Left renal pelvis (tissue), 4 donors: ENCODE results near the gene AFF3. TPM values are rescaled to one million over a fixed set of nuclear protein-coding genes. Genes with fewer than 3 reads are reported as not detected.

Experiments used
- DNase-seq, 4 donors: peaks; one replicate each; pipeline ENCODE4 v3.0.0-alpha.2; 2013; ENCODE audit warnings: low read depth in 4 of 4, low spot score in 3 of 4
- polyA plus RNA-seq, 4 donors: library from polyadenylated mRNA; unstranded; fragments of 120-200 nt; gene quantifications; one replicate each; pipeline ENCODE4 v1.2.1, GENCODE V29; 2013; ENCODE audit not compliant: insufficient read length in 4 of 4

AFF3 gene
- polyA plus RNA-seq, 4 donors = 19.5 to 72.9 (median 24.7) TPM

- no peak for DNase-seq
These were observed 485.4 kb downstream of the AFF3 start for GRCh38 chr2:99656994-99657393.

- DNase-seq = no peak
These were observed 489.0 kb downstream of the AFF3 start for GRCh38 chr2:99653433-99653832.

GRCh38 chr2:99652862-99653261, 489.5 kb downstream of the AFF3 start:
- no peak for DNase-seq

GRCh38 chr2:99651930-99652670, 490.3 kb downstream of the AFF3 start:
- DNase-seq = no peak

GRCh38 chr2:99648906-99649789, 493.2 kb downstream of the AFF3 start:
- DNase-seq = no peak

- no peak for DNase-seq
These were observed 494.1 kb downstream of the AFF3 start for GRCh38 chr2:99648178-99648844.

GRCh38 chr2:99645960-99646359, 496.4 kb downstream of the AFF3 start:
- no peak for DNase-seq

GRCh38 chr2:99644419-99644787, 498.0 kb downstream of the AFF3 start:
- DNase-seq = no peak

- DNase-seq = no peak
These were observed 498.5 kb downstream of the AFF3 start for GRCh38 chr2:99643787-99644418.

- DNase-seq = no peak
These were observed 500.4 kb downstream of the AFF3 start for GRCh38 chr2:99641999-99642398.

- DNase-seq = no peak
These were observed 501.7 kb downstream of the AFF3 start for GRCh38 chr2:99640635-99641151.

- DNase-seq = no peak
These were observed 503.6 kb downstream of the AFF3 start for GRCh38 chr2:99638791-99639190.

- DNase-seq = no peak
These were observed 505.2 kb downstream of the AFF3 start for GRCh38 chr2:99637159-99637697.

- DNase-seq = peak in 2 of 4 donors; percentile 59 to 75
These were observed 506.0 kb downstream of the AFF3 start for GRCh38 chr2:99636144-99637034.

- DNase-seq = no peak
These were observed 506.7 kb downstream of the AFF3 start for GRCh38 chr2:99635710-99636109.

GRCh38 chr2:99634234-99634633, 508.2 kb downstream of the AFF3 start:
- DNase-seq = no peak

- DNase-seq = no peak
These were observed 510.7 kb downstream of the AFF3 start for GRCh38 chr2:99631700-99632099.

GRCh38 chr2:99629320-99629719, 513.1 kb downstream of the AFF3 start:
- DNase-seq = no peak

- DNase-seq = no peak
These were observed 516.2 kb downstream of the AFF3 start for GRCh38 chr2:99626158-99626557.
